ENCODE measurements around the gene IKZF3.
"Not testable (repeated sequence)": the region's sequence is repeated elsewhere in the genome, so short reads cannot be mapped to it uniquely, and the experiment has no call there.

Gene IKZF3

DNA sequence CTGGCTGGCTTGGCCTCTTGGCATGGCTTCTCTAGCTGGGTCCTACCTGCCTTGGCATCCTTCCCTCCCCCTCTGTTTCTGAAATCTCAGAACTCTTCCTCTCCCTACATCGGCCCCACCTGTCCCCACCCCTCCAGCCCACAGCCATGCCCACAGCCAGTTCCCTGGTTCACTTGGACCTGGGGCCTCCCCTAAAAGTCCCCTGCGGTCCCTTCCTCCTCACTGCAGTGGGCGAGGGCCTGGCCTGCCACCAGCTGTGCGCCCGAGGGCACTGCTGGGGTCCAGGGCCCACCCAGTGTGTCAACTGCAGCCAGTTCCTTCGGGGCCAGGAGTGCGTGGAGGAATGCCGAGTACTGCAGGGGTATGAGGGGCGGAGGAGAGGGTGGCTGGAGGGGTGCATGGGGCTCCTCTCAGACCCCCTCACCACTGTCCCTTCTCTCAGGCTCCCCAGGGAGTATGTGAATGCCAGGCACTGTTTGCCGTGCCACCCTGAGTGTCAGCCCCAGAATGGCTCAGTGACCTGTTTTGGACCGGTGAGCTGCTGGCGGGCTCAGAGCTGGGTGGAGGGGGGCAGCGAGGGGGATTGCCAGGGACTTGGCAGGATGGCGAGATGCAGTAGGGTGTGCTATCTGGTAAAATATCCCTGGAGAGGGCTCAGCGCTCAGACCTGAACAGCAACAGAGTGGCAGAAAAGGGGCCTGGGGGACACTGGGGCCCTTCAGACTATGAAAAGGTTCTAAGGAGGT is 147.9 kb downstream of the IKZF3 start:
- DNase-seq = no peak

DNA sequence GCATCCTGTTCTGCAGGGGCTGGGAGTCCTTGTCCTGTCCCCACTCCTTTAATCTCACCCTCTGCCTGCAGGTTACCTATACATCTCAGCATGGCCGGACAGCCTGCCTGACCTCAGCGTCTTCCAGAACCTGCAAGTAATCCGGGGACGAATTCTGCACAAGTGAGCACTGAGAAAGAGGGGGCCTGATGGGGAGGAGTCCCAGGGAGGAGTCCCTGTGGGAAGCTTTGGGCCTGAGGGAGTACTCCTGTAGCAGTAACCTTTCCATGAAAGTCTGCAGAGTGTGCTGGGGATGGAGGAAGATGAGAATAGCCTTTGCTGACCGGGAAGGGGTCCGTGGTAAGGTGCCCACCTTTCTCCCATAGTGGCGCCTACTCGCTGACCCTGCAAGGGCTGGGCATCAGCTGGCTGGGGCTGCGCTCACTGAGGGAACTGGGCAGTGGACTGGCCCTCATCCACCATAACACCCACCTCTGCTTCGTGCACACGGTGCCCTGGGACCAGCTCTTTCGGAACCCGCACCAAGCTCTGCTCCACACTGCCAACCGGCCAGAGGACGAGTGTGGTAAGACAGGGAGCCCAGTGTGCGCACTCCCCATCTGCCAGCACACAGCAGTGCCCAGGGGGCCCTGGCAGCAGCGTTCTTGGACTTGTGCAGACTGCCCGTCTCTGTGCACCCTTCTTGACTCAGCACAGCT is 148.6 kb downstream of the IKZF3 start:
- DNase-seq = no peak

DNA sequence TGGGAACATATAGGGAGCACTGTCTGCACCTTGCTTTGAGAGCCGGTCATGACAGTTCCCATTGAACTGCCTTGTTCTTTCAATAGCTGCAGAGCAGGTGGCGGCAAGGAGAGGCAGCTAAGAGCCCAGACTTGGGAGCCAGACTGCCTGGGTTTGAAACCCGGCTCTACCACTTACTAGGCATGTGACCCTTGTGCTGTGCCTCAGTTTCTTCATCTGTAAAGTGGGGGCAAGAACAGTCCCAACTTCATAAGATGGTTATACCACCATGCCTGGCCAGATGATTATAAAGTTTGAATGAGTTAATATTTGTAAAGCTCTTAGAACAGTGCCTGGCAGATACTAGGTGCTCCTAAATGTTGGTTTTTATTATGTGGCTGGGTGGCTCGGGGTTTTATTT is 149.9 kb downstream of the IKZF3 start:
- no peak for DNase-seq

DNA sequence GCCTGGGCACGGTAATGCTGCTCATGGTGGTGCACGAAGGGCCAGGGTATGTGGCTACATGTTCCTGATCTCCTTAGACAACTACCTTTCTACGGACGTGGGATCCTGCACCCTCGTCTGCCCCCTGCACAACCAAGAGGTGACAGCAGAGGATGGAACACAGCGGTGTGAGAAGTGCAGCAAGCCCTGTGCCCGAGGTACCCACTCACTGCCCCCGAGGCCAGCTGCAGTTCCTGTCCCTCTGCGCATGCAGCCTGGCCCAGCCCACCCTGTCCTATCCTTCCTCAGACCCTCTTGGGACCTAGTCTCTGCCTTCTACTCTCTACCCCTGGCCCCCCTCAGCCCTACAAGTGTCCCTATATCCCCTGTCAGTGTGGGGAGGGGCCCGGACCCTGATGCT is 152.3 kb downstream of the IKZF3 start:
- no peak for DNase-seq

DNA sequence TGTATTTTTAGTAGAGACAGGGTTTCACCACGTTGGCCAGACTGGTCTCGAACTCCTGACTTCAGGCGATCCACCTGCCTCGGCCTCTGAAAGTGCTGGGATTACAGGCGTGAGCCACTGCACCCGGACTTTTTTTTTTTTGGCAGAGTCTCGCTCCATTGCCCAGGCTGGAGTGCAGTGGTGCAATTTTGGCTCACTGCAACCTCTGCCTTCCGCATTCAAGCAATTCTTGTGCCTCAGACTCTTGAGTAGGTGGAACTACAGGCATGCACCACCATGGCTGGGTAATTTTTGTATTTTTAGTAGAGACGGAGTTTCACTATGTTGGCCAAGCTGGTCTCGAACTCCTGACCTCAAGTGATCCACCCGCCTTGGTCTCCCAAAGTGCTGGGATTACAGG is 153.0 kb downstream of the IKZF3 start:
- not testable (repeated sequence) for DNase-seq

DNA sequence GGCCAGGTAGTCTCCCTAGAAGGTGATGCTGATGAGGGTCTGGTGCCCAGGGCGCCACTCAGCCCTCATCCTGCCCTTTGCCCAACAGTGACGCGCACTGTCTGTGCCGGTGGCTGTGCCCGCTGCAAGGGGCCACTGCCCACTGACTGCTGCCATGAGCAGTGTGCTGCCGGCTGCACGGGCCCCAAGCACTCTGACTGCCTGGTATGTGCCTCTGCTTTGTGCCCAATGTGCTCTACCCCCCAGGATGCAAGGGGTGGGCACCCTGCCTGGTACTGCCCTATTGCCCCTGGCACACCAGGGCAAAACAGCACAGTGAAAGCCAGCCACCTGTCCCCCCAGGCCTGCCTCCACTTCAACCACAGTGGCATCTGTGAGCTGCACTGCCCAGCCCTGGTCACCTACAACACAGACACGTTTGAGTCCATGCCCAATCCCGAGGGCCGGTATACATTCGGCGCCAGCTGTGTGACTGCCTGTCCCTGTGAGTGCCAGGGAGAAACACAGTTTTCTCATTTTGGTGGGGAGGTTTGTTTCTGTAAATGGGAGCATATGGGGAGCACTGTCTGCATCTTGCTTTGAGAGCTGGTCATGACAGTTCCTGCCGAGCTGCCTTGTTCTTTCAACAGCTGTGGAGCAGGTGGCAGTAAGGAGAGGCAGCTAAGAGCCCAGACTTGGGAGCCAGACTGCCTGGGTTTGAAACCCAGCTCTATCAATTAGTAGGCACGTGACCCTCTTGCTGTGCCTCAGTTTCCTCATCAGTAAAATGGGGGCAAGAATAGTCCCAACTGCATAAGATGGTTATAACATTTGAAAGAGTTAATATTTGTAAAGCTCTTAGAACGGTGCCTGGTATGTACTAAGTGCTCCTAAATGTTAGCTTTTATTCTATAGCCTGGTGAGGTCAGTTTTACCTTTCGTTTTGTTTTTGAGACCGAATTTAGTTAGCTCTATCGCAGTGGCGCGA is 153.8 kb downstream of the IKZF3 start:
- no peak for DNase-seq

DNA sequence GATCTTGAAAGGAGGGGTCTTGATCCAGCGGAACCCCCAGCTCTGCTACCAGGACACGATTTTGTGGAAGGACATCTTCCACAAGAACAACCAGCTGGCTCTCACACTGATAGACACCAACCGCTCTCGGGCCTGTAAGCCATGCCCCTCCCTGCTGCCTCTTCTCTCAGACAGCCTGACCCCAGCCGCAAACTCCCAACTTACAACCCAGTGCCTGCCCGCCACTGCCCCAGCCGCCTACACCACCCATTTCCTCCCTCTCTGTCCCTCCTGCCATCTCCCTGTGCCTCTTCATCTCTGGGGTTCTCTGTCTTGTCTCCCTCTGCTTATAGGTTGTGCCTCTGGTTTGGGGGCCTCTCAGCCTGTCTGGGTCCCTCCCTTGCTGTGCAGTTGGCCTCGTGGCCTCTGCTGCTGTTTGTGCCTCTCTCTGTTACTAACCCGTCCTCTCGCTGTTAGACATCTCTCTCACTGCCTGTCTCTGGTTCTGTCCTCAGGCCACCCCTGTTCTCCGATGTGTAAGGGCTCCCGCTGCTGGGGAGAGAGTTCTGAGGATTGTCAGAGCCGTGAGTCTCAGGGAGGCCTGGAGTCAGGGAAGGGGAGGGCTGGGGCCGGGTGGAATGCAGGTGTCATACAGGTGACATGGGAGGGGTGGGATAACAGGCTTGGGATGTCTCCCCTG is 154.7 kb downstream of the IKZF3 start:
- no peak for DNase-seq
